ENCODE measurements around the gene TAS1R2. TPM values are rescaled to one million over a fixed set of nuclear protein-coding genes. Genes with fewer than 3 reads are reported as not detected.

TAS1R2 gene
- total and polyA plus RNA-seq, 2 of the 4 experiments (the other 2 are of a cell fraction) = not detected

DNA sequence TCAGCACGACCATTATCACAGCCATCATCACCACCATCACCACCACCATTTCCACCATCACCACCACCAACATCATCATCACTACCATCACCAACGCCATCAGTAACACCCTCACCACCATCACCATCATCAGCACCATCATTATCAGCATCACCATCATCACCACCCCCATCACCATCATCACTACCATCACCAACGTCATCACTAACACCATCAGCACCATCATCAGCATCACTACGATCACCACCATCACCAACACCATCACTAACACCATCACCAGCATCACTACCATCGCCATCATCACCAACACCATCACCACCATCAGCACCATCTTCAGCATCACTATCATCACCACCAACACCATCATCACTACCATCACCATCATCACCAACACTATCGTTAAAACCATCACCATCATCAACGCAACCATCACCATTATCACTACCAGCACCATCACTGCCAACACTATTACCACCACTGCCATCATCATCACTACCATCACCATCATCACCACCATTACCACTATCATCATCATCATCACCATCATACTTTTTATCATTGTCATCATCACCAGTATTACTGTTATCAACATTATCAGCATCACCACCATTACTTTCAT lies 1.3 kb downstream of the TAS1R2 start:
- no peak overlapping the region for H3K4me2 ChIP-seq (ENCODE audit: low read depth, low read length)
- DNase-seq = no peak
- no peak overlapping the region for H3K4me3 ChIP-seq (ENCODE audit: insufficient read depth, low read depth, low read length)
- H3K36me3 ChIP-seq (ENCODE audit: control insufficient read depth, insufficient read depth, low read length) = no peaks in the 10 kb centered on the region
- peak overlapping the region; percentile 41 for H2BK5ac ChIP-seq (ENCODE audit: low read depth, low read length, poor library complexity, severe bottlenecking)
- CTCF ChIA-PET = no interaction called here
- no peak overlapping the region for H3K18ac ChIP-seq (ENCODE audit: low read depth, low read length)
- in situ Hi-C loops (cut with MboI; ENCODE audit: low sequenced_read_pairs) (no loop called here), intact Hi-C loops (cut with micrococcal nuclease) (no loop called here), dilution Hi-C loops (cut with HindIII; ENCODE audit: low sequenced_read_pairs, unreplicated experiment) (no loop called here)
- POLR2A ChIA-PET (ENCODE audit: unreplicated experiment) = no interaction called here
- peaks cover 6% of the 10 kb centered on the region for H3K27me3 ChIP-seq (ENCODE audit: control insufficient read depth, insufficient read depth, low read length)
- no peaks in the 10 kb centered on the region for H4K20me1 ChIP-seq (ENCODE audit: insufficient read depth, low read length)
- H4K8ac ChIP-seq (ENCODE audit: low read depth in 2 of 2, low read length in 2 of 2) = no peak overlapping the region
- H2BK20ac ChIP-seq (ENCODE audit: low read depth, low read length) = no peak overlapping the region
- no peaks in the 10 kb centered on the region for H3K9me1 ChIP-seq (ENCODE audit: insufficient read depth, low read length)
- H2AK5ac ChIP-seq (ENCODE audit: low read depth, low read length) = no peak overlapping the region
- no peak overlapping the region for H2AFZ ChIP-seq (replicated peaks; ENCODE audit: low read length, poor library complexity)
- H3K9me3 ChIP-seq (ENCODE audit: control insufficient read depth, insufficient read depth, low read length) = peaks cover 2% of the 10 kb centered on the region; the same call in 1 of the 2 replicates
- no peak overlapping the region for H3K9ac ChIP-seq (ENCODE audit: low read depth, low read length)
- H3K56ac ChIP-seq (ENCODE audit: extremely low read depth, insufficient read depth, low read length) = no peak overlapping the region
- no TSS peak for BruUV-seq (replicated peaks)
- no peaks in the 10 kb centered on the region for H3K4me1 ChIP-seq (ENCODE audit: control insufficient read depth, insufficient read depth, low read length)
- WGBS, 2 experiments (ENCODE audit: extremely low coverage in 2 of 2, insufficient read length in 1 of 2) = 66% methylated on average over 7 of the region's 7 CpGs; no CpG with 5 or more reads in 1 of the 2 experiments
- no peak overlapping the region for H2BK15ac ChIP-seq (ENCODE audit: low read depth, low read length)
- TF ChIP-seq MAFK (IDR thresholded peaks at IDR 0.05; ENCODE audit: low read depth, low read length) (no peak), MAZ (IDR thresholded peaks at IDR 0.05; ENCODE audit: borderline replicate concordance, low read depth, low read length) (no peak), CHD1 (IDR thresholded peaks at IDR 0.05; ENCODE audit: low read depth, low read length) (no peak), RFX5 (IDR thresholded peaks at IDR 0.05; ENCODE audit: low read depth, low read length) (no peak), MXI1 (IDR thresholded peaks at IDR 0.05; ENCODE audit: borderline replicate concordance, low read depth, low read length) (no peak)
- no peak for ATAC-seq (ENCODE audit: low read depth)
- H3K79me1 ChIP-seq (ENCODE audit: low read depth in 1 of 2, low read length in 2 of 2) = no peaks in the 10 kb centered on the region
- H3K23ac ChIP-seq (ENCODE audit: low read depth, low read length) = no peak overlapping the region
- H3K4ac ChIP-seq (ENCODE audit: low read depth, low read length) = no peak overlapping the region
- peak overlapping the region; percentile 42 for H2AK9ac ChIP-seq (replicated peaks; ENCODE audit: low read depth, low read length, poor library complexity)
- H4K91ac ChIP-seq (ENCODE audit: insufficient read depth, low read depth, low read length) = no peak overlapping the region
- no peak overlapping the region for H2BK120ac ChIP-seq (ENCODE audit: low read depth, low read length)
- no peak overlapping the region for H4K5ac ChIP-seq (ENCODE audit: low read depth, low read length)
- H3K14ac ChIP-seq (replicated peaks; ENCODE audit: low read depth, low read length) = no peak overlapping the region
- no peak overlapping the region for H3K27ac ChIP-seq (ENCODE audit: insufficient read depth, low read length)
